Stimulated activated memory B cell treated with anti-CD40 and anti-IgM and Interleukin-4, amounts not matched to agents 10 μg/mL and 1 μg/mL and 100 μg/mL, for 72 hours (primary cell): ENCODE measurements around the gene FBXO9.
A peak's percentile ranks its signal among the peaks of the same experiment; 100 is the strongest.
"Not testable (repeated sequence)": the region's sequence is repeated elsewhere in the genome, so short reads cannot be mapped to it uniquely, and the experiment has no call there.

Experiments
- ATAC-seq: fragments of 150-1000 bp; cut with Tn5 transposase; 2 replicates; pipeline ENCODE4 v1.10.0; 2021
- H3K27ac Mint-ChIP-seq: one replicate; pipeline ENCODE4 v1.8.0; 2022; ENCODE audit warnings: mild to moderate bottlenecking, mixed read lengths
- H3K27me3 Mint-ChIP-seq: one replicate; pipeline ENCODE4 v1.8.0; 2022; ENCODE audit warnings: mixed read lengths
- H3K36me3 Mint-ChIP-seq: one replicate; pipeline ENCODE4 v1.8.0; 2022; ENCODE audit warnings: mixed read lengths
- H3K4me1 Mint-ChIP-seq: one replicate; pipeline ENCODE4 v1.8.0; 2022; ENCODE audit warnings: mixed read lengths
- H3K4me3 Mint-ChIP-seq: one replicate; pipeline ENCODE4 v1.8.0; 2022; ENCODE audit warnings: mild to moderate bottlenecking, moderate library complexity, mixed read lengths
- H3K9me3 Mint-ChIP-seq: one replicate; pipeline ENCODE4 v1.8.0; 2022; ENCODE audit warnings: mixed read lengths

FBXO9 gene

DNA sequence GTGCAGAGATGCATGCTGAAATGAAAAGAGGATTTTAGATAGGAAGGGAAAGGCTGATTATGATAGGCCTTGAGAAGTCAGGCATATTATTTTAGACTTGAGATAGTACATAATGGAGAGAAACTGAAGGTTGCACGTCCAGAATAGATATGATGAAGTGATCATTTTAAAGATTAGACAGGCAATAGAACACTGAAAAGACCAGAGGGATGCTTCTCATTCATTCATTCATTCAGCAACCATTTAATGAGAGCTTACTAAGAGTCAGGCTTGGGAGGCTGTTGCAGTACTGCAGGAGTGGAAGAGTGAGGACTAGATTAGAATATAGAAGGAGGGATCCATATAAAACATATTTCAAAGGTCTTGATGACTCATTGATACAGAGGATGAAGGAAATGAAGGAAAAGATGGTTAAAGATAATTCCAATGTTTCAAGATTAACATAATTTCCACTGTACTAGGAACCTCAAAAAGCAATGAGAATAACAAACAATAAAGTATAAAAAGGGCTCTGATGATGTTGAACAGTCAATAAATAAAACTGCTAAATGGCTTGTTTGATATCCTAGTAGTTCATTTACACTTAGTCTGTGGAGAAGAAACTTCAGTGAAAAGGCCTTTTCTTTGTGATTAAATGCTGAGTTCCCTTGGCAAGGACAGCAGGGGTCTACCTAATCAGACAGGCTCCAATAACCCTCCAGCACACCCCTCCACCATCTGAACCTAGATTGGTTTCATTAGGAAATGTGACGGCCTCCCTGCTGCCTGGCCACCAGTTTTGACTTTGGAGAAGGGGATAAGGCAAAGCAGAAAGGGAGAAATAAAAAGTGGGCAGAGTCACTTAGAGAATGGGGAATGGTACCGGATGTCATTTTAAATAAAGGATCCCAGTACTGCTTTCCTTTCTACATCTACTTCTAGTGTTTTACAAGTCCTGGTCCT is 5.3 kb upstream of the FBXO9 start:
- H3K9me3 Mint-ChIP-seq: no peaks in the 10 kb centered on the region
- no peak overlapping the region for H3K27ac Mint-ChIP-seq
- H3K4me1 Mint-ChIP-seq: peaks cover 52% of the 10 kb centered on the region
- ATAC-seq: no peak
- H3K27me3 Mint-ChIP-seq: no peaks in the 10 kb centered on the region
- H3K4me3 Mint-ChIP-seq: peak overlapping the region; percentile 27
- no peaks in the 10 kb centered on the region for H3K36me3 Mint-ChIP-seq

GRCh38 chr6:53062169-53062539 is 3.0 kb upstream of the FBXO9 start:
- ATAC-seq: no peak
- Mint-ChIP-seq H3K9me3 (no peaks in the 10 kb centered on the region), H3K36me3 (no peaks in the 10 kb centered on the region), H3K4me1 (peaks cover 53% of the 10 kb centered on the region), H3K27ac (peak overlapping the region; percentile 88), H3K27me3 (no peaks in the 10 kb centered on the region), H3K4me3 (peak overlapping the region; percentile 90)

- Mint-ChIP-seq H3K4me1 (peaks cover 47% of the 10 kb centered on the region), H3K4me3 (peak overlapping the region; percentile 99), H3K27ac (peak overlapping the region; percentile 82)
- H3K27me3 Mint-ChIP-seq, H3K36me3 Mint-ChIP-seq, H3K9me3 Mint-ChIP-seq, ATAC-seq: not testable (repeated sequence)
Observed at GRCh38 chr6:53064255-53064654, 949 bp upstream of the FBXO9 start.

GRCh38 chr6:53064726-53065265 is 408 bp upstream of the FBXO9 start:
- H3K27me3 Mint-ChIP-seq: no peaks in the 10 kb centered on the region
- peak overlapping the region; percentile 99 for H3K4me3 Mint-ChIP-seq
- H3K4me1 Mint-ChIP-seq: peaks cover 45% of the 10 kb centered on the region
- peak; percentile 93 for ATAC-seq
- no peaks in the 10 kb centered on the region for H3K36me3 Mint-ChIP-seq
- no peaks in the 10 kb centered on the region for H3K9me3 Mint-ChIP-seq
- H3K27ac Mint-ChIP-seq: peak overlapping the region; percentile 82

DNA sequence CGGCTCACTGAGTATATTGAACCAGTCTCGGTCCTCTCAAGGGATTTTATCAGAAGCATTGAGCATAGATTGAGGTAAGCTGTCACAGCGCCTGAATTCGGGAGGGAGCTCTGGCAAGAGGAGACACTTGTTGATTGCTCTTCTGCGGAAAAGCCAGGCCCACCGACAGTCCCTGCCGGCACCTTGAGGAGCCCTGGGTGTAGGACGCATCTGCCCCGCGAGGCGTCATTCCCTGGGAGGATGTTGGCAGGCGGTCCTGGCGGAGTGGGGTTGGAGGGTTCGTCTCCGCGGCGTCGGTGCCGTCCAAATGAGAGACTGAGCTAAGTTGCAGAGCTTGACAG is 843 bp downstream of the FBXO9 start:
- H3K27me3 Mint-ChIP-seq: no peaks in the 10 kb centered on the region
- no peaks in the 10 kb centered on the region for H3K9me3 Mint-ChIP-seq
- H3K27ac Mint-ChIP-seq: peak overlapping the region; percentile 82
- no peak for ATAC-seq
- H3K4me1 Mint-ChIP-seq: peaks cover 41% of the 10 kb centered on the region
- peak overlapping the region; percentile 99 for H3K4me3 Mint-ChIP-seq
- no peaks in the 10 kb centered on the region for H3K36me3 Mint-ChIP-seq

- H3K27me3 Mint-ChIP-seq: no peaks in the 10 kb centered on the region
- peak overlapping the region; percentile 34 for H3K4me3 Mint-ChIP-seq
- H3K36me3 Mint-ChIP-seq: peaks cover 2% of the 10 kb centered on the region
- no peak overlapping the region for H3K27ac Mint-ChIP-seq
- H3K9me3 Mint-ChIP-seq: no peaks in the 10 kb centered on the region
- ATAC-seq: no peak
- H3K4me1 Mint-ChIP-seq: peaks cover 40% of the 10 kb centered on the region
Observed at GRCh38 chr6:53066874-53067706, 1.9 kb downstream of the FBXO9 start.

- Mint-ChIP-seq H3K27me3 (no peaks in the 10 kb centered on the region), H3K4me1 (peaks cover 36% of the 10 kb centered on the region)
Observed at GRCh38 chr6:53067849-53068361, 2.7 kb downstream of the FBXO9 start.

GRCh38 chr6:53069427-53069826 is 4.2 kb downstream of the FBXO9 start:
- Mint-ChIP-seq H3K36me3 (peaks cover 11% of the 10 kb centered on the region), H3K27ac (no peak overlapping the region), H3K4me1 (peaks cover 36% of the 10 kb centered on the region), H3K27me3 (no peaks in the 10 kb centered on the region), H3K4me3 (no peak overlapping the region), H3K9me3 (no peaks in the 10 kb centered on the region)
- no peak for ATAC-seq

More at GRCh38 chr6:53067849-53068361, 2.7 kb downstream of the FBXO9 start:
- Mint-ChIP-seq H3K9me3 (no peaks in the 10 kb centered on the region), H3K36me3 (peaks cover 6% of the 10 kb centered on the region), H3K4me3 (no peak overlapping the region), H3K27ac (no peak overlapping the region)
- ATAC-seq: no peak

- H3K4me1 Mint-ChIP-seq: peaks cover 36% of the 10 kb centered on the region
- peaks cover 15% of the 10 kb centered on the region for H3K36me3 Mint-ChIP-seq
- no peak overlapping the region for H3K4me3 Mint-ChIP-seq
- no peaks in the 10 kb centered on the region for H3K9me3 Mint-ChIP-seq
- no peak overlapping the region for H3K27ac Mint-ChIP-seq
- ATAC-seq: peak; percentile 90
- H3K27me3 Mint-ChIP-seq: no peaks in the 10 kb centered on the region
Observed at GRCh38 chr6:53070806-53071205, 5.6 kb downstream of the FBXO9 start.

GRCh38 chr6:53074347-53074746 is 9.1 kb downstream of the FBXO9 start:
- Mint-ChIP-seq H3K4me3 (no peak overlapping the region), H3K9me3 (no peaks in the 10 kb centered on the region), H3K27me3 (no peaks in the 10 kb centered on the region), H3K4me1 (peaks cover 18% of the 10 kb centered on the region), H3K36me3 (peaks cover 22% of the 10 kb centered on the region), H3K27ac (no peak overlapping the region)
- ATAC-seq: no peak

GRCh38 chr6:53080813-53081212 is 15.6 kb downstream of the FBXO9 start:
- no peak for ATAC-seq
- Mint-ChIP-seq H3K4me1 (no peaks in the 10 kb centered on the region), H3K9me3 (no peaks in the 10 kb centered on the region), H3K27me3 (no peaks in the 10 kb centered on the region), H3K4me3 (no peak overlapping the region), H3K36me3 (peaks cover 41% of the 10 kb centered on the region), H3K27ac (no peak overlapping the region)

GRCh38 chr6:53086302-53086701 is 21.1 kb downstream of the FBXO9 start:
- Mint-ChIP-seq H3K4me1 (no peaks in the 10 kb centered on the region), H3K36me3 (peaks cover 60% of the 10 kb centered on the region), H3K27ac (no peak overlapping the region), H3K4me3 (no peak overlapping the region), H3K9me3 (no peaks in the 10 kb centered on the region), H3K27me3 (no peaks in the 10 kb centered on the region)
- no peak for ATAC-seq

DNA sequence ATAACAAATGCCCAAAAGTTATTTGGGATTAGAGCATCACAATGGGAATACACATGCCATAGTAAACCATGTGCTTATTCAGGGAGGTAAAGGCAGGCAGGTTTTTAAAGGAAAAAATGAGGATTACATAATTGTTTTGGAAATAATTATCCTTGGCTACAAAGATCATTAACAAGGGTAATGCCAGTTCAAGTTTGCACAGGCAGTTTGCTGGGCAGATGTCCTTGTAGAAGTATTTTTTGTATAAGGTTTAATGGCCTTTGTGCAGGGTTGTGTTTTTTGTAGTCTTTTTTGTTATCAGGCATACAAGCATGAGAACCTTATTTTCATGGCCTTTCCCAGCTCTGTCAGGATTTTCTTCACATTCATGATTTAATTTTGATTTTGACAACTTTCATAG is 24.7 kb downstream of the FBXO9 start:
- H3K9me3 Mint-ChIP-seq: no peaks in the 10 kb centered on the region
- no peaks in the 10 kb centered on the region for H3K4me1 Mint-ChIP-seq
- no peak for ATAC-seq
- no peak overlapping the region for H3K27ac Mint-ChIP-seq
- no peak overlapping the region for H3K4me3 Mint-ChIP-seq
- H3K36me3 Mint-ChIP-seq: peaks cover 59% of the 10 kb centered on the region
- H3K27me3 Mint-ChIP-seq: no peaks in the 10 kb centered on the region

- Mint-ChIP-seq H3K36me3 (peaks cover 60% of the 10 kb centered on the region), H3K4me3 (no peak overlapping the region), H3K4me1 (no peaks in the 10 kb centered on the region), H3K27me3 (no peaks in the 10 kb centered on the region), H3K9me3 (no peaks in the 10 kb centered on the region), H3K27ac (no peak overlapping the region)
- no peak for ATAC-seq
Observed at GRCh38 chr6:53090576-53090975, 25.4 kb downstream of the FBXO9 start.

DNA sequence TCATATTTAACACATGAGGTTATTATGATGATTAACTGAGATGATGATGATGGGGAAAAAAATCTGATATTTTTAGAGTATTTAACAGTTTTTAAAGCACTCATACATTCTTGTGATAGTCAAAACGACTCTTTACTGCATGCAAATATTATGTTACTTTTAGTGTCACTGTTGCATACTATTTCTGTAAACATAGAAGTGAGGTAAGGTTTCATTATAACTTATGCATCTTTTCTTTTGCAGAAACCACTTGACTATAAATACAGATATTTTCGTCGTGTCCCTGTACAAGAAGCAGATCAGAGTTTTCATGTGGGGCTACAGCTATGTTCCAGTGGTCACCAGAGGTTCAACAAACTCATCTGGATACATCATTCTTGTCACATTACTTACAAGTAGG is 30.1 kb downstream of the FBXO9 start:
- Mint-ChIP-seq H3K27ac (no peak overlapping the region), H3K4me3 (no peak overlapping the region), H3K27me3 (no peaks in the 10 kb centered on the region), H3K9me3 (no peaks in the 10 kb centered on the region), H3K36me3 (peaks cover 39% of the 10 kb centered on the region), H3K4me1 (no peaks in the 10 kb centered on the region)
- ATAC-seq: no peak
